Stimulated activated CD8-positive, alpha-beta memory T cell treated with anti-CD3 and anti-CD28 coated beads, Interleukin-12 subunit alpha, Interleukin-12 subunit beta, amount 100 ng/mL, for 4 hours (primary cell): Measurements from ENCODE around the gene MAPT.
"Not testable (repeated sequence)": the region's sequence is repeated elsewhere in the genome, so short reads cannot be mapped to it uniquely, and the experiment has no call there.

ENCODE experiments used
- DNase-seq: peaks from one replicate; pipeline ENCODE4 v3.0.0-alpha.2; 2020; ENCODE audit warnings: low read depth

MAPT gene

GRCh38 chr17:45927247-45927646 is 32.9 kb downstream of the MAPT start:
- no peak for DNase-seq

- no peak for DNase-seq
Observed at GRCh38 chr17:45929344-45929743, 35.0 kb downstream of the MAPT start.

- no peak for DNase-seq
Observed at GRCh38 chr17:45930420-45930951, 36.1 kb downstream of the MAPT start.

- DNase-seq: no peak
Observed at GRCh38 chr17:45931677-45932076, 37.3 kb downstream of the MAPT start.

- DNase-seq: no peak
Observed at GRCh38 chr17:45934044-45934979, 40.0 kb downstream of the MAPT start.

- DNase-seq: no peak
Observed at GRCh38 chr17:45935197-45935709, 40.9 kb downstream of the MAPT start.

GRCh38 chr17:45935710-45936509 is 41.6 kb downstream of the MAPT start:
- DNase-seq: no peak

- DNase-seq: no peak
Observed at GRCh38 chr17:45936610-45937009, 42.3 kb downstream of the MAPT start.

GRCh38 chr17:45937186-45937585 is 42.8 kb downstream of the MAPT start:
- DNase-seq: not testable (repeated sequence)

- DNase-seq: no peak
Observed at GRCh38 chr17:45939395-45939794, 45.0 kb downstream of the MAPT start.

- DNase-seq: no peak
Observed at GRCh38 chr17:45940293-45940692, 45.9 kb downstream of the MAPT start.

- DNase-seq: no peak
Observed at GRCh38 chr17:45940826-45941225, 46.5 kb downstream of the MAPT start.

GRCh38 chr17:45941395-45941794 is 47.0 kb downstream of the MAPT start:
- DNase-seq: no peak

- DNase-seq: no peak
Observed at GRCh38 chr17:45942284-45942683, 47.9 kb downstream of the MAPT start.

GRCh38 chr17:45946841-45947256 is 52.5 kb downstream of the MAPT start:
- no peak for DNase-seq

GRCh38 chr17:45948498-45948880 is 54.1 kb downstream of the MAPT start:
- no peak for DNase-seq

- DNase-seq: peak; percentile 41
Observed at GRCh38 chr17:45948881-45949624, 54.7 kb downstream of the MAPT start.

- DNase-seq: no peak
Observed at GRCh38 chr17:45949755-45950320, 55.5 kb downstream of the MAPT start.

- DNase-seq: no peak
Observed at GRCh38 chr17:45950888-45951287, 56.5 kb downstream of the MAPT start.

- DNase-seq: no peak
Observed at GRCh38 chr17:45951403-45951802, 57.0 kb downstream of the MAPT start.

- DNase-seq: no peak
Observed at GRCh38 chr17:45951941-45952340, 57.6 kb downstream of the MAPT start.
